Measurements from ENCODE around the gene DLEC1. TPM values are rescaled to one million over a fixed set of nuclear protein-coding genes. Genes with fewer than 3 reads are reported as not detected.
A peak's percentile ranks its signal among the peaks of the same experiment; 100 is the strongest.

Gene DLEC1
- total and polyA plus RNA-seq, 2 experiments from 2014 or later = 0.31 to 0.66 TPM

GRCh38 chr3:38003371-38003816 is 35.6 kb upstream of the DLEC1 start:
- no peak overlapping the region for H3K4me3 Mint-ChIP-seq
- DNase-seq (ENCODE audit: low spot score) = peak; percentile 76
- peaks cover 9% of the 10 kb centered on the region for H3K27me3 Mint-ChIP-seq (ENCODE audit: insufficient read depth, low read depth, poor library complexity)

More at GRCh38 chr3:38003371-38003816, 35.6 kb upstream of the DLEC1 start:
- H3K79me2 ChIP-seq (replicated peaks; ENCODE audit: insufficient read depth) = no peaks in the 10 kb centered on the region
- ATAC-seq = peak; percentile 73
- no peaks in the 10 kb centered on the region for H3F3A ChIP-seq (replicated peaks; ENCODE audit: low read depth)
- H3K4me2 ChIP-seq = no peak overlapping the region
- no peak overlapping the region for H3K27ac ChIP-seq (ENCODE audit: low read depth)
- H3K9me2 ChIP-seq (ENCODE audit: insufficient read depth) = no peaks in the 10 kb centered on the region
- Mint-ChIP-seq H3K36me3 (ENCODE audit: low read depth) (peaks cover 3% of the 10 kb centered on the region; the same call in 1 of the 3 replicates), H3K4me1 (peaks cover 15% of the 10 kb centered on the region), H3K27ac (no peak overlapping the region), H3K9me3 (no peaks in the 10 kb centered on the region)
- H3K36me3 ChIP-seq (ENCODE audit: insufficient read depth) = no peaks in the 10 kb centered on the region
- peaks cover 3% of the 10 kb centered on the region for H3K4me1 ChIP-seq (ENCODE audit: insufficient read depth)
- no peaks in the 10 kb centered on the region for H3K27me3 ChIP-seq (ENCODE audit: insufficient read depth)
- H2AFZ ChIP-seq = no peak overlapping the region
- H4K20me1 ChIP-seq (replicated peaks; ENCODE audit: insufficient read depth) = no peaks in the 10 kb centered on the region
- TF ChIP-seq EZH2phosphoT487 (IDR thresholded peaks at IDR 0.05; ENCODE audit: unreplicated experiment) (no peak), NANOG (IDR thresholded peaks at IDR 0.05; ENCODE audit: borderline replicate concordance) (no peak), STAT1 (IDR thresholded peaks at IDR 0.05; ENCODE audit: unreplicated experiment) (no peak), ZNF331 (CRISPR knock-in tag; IDR thresholded peaks at IDR 0.05; ENCODE audit: low read depth) (no peak), REST (IDR thresholded peaks at IDR 0.05; ENCODE audit: unreplicated experiment) (no peak), POLR2AphosphoS5 (IDR thresholded peaks at IDR 0.05; ENCODE audit: low read depth) (no peak), CTCF (conservative IDR thresholded peaks at IDR 0.05; ENCODE audit: low read depth in 2 of 2) (peak; percentile 92 to 96), ZNF462 (CRISPR knock-in tag; IDR thresholded peaks at IDR 0.05) (no peak)
- H3K4me3 ChIP-seq = no peak overlapping the region

All from GM23338 (cell line).